GM21390 (cell line): ENCODE measurements around the gene ARHGAP15.

Source experiments
- ATAC-seq: cut with Tn5 transposase; IDR thresholded peaks from one replicate; pipeline ENCODE4 v1.9.1; 2021; ENCODE audit not compliant: unreplicated experiment

ARHGAP15 gene

DNA sequence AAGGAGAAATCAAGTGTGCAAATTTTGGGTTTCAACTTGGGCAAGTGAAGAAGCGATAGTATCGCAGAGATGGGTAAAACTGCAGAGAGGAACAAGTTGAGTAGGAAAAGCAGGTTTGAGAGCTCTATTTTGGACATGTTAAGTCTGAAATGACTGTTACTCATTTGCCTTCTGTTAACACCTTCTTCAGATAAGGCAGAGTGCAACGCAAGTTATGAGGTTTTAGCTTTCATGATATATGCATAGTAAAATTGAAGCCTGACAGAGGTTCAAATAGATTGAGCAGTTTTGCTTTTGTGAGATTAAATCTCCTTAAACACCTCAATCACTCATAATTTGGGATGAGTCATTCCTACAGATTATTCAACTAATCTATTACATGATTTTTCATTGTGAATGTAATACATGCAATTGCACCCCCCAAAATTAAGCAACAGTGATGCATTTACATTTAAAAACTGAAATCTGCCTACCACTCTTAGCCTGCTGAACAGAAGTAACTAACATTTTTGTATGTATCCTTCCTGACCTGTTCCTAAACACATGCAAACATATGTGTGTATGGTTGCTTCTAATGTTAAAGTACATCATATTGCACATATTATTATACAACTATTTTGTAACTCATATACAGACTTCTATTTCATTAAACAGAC is 575.4 kb downstream of the ARHGAP15 start:
- peak; percentile 87 for ATAC-seq

DNA sequence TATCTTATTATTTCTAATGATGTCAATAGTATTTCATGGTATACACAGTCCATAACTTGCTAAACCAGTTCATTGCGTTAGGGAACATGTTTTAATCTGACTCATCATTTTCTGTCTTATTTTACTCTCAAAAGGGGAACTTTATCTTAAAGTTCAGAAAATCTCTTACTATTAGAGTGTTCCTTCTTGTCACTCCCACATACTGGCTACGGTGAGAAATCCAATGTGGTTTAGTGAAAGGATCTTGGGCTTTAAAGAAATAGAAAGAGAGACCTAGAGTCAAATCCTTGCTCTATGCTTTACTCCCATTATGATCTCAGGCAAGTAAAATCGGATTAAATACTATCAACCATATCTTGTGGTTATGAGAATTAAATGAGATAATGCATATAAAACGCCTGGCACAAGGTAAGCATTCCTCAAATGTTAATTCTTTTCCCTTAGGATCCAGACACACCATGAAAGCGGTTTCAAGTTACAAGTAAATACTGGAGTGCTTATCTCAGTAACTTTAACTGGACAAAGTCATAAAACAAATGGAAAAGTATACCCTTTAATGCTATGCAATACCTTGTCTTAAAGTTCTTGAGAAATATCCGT is 576.0 kb downstream of the ARHGAP15 start:
- ATAC-seq = no peak

DNA sequence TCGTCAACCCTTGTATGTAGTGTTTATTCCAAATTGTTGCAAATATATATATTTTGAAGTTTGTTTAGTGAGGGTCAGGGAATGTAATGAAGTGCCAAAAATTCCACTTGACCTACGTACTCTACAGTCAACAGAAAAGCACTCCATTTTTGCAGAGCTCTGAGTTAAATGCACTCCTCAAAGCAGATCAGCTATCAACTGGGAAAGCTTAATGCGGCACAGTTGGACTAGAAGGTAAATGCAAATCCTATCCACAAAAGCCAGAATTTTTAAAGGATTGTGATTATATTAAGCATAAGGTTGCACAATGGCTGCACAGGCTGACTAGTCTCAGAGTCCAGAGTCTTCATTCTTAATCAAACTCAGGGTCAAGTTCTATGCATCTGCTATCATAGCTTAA is 577.1 kb downstream of the ARHGAP15 start:
- ATAC-seq = no peak

DNA sequence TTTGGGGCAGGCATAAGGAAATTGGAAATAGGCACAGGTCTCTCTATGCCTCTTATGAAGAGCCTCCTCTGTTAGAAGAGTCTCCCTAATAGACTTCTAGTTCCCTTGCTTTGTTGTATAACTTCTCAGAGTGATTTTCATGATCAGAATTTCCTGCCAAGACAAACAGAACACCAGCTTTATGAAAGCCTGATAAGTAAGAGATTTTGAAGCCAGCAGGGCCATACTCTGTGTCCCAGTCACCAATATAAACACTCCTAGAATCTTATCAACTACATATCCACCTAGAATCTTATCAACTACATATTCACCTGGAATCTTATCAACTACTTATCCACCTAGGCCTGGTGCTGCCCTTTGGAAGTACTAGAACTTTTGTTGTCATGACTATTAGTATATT is 579.5 kb downstream of the ARHGAP15 start:
- no peak for ATAC-seq

DNA sequence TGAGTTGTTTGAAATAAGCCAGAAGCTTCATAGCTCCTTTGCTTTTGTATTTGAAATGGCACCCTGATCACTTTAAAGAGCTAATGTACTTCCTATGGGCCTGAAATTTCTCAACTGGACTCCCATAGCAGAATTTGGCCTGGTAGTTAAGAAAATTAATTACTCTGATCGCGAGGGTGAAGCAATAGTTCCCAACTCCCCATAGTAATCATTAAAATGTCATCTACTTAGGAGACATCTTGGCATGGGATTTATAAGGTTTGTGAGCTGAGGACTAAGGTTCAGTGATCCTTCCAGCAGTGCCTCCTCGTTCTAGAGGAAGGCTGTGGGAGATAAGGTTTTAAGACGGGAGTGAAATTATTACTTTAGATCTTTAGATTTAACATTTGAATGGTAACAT is 581.0 kb downstream of the ARHGAP15 start:
- no peak for ATAC-seq

DNA sequence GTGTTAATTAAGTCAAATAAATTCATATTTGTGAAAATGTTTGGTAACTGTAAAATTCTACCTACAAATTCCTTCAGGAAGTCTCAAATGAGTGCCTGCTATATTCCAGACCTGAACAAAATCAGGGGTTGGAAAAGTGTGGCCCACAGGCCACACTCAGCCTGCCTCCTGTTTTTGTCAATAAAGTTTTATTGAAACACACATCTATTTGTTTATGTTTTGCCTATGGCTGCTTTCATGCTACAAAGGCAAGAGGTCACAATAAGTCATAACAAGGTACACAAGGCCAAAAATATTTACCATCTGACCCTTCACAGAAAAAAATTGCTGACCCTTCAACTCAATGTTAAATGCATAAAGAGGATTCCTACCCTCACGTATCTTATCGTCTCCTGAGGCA is 581.7 kb downstream of the ARHGAP15 start:
- no peak for ATAC-seq

DNA sequence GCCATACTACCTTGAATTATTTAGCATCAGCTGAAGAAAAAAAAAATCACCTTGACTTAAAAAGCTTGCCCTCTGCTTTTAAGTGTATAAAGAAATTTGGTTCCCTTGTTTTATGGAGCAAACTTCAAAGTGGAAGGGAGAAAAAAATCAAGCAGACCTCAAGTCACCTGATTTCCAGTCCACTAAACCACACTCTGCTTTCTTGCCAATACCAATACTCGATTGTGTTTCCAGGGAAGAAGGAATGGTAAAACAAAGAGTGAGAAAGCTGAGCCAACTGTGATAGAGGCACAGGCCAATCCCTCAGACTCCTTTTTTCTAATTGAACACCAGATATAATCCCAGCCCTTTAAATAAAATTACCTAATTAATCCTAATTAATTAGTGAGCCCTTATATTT is 587.3 kb downstream of the ARHGAP15 start:
- ATAC-seq = no peak

DNA sequence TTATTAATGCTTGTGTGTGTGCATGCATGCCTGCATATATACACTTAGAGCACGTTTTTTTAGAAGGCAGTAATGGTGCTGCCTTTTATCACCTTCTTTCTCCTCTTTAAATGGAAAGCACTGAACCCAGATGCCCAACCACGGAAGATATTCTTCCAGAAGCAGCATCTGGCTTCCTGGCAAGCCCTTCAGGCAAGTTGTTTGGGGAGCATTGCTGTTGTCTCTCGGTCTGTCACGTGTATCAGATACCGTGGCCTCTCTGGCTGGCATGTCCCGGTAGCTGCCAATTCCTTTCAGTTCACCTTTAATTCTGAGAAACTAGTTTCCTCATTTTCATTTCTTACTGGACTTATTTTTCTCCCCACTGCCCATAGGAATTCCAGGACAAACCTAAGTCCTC is 587.8 kb downstream of the ARHGAP15 start:
- ATAC-seq = no peak

DNA sequence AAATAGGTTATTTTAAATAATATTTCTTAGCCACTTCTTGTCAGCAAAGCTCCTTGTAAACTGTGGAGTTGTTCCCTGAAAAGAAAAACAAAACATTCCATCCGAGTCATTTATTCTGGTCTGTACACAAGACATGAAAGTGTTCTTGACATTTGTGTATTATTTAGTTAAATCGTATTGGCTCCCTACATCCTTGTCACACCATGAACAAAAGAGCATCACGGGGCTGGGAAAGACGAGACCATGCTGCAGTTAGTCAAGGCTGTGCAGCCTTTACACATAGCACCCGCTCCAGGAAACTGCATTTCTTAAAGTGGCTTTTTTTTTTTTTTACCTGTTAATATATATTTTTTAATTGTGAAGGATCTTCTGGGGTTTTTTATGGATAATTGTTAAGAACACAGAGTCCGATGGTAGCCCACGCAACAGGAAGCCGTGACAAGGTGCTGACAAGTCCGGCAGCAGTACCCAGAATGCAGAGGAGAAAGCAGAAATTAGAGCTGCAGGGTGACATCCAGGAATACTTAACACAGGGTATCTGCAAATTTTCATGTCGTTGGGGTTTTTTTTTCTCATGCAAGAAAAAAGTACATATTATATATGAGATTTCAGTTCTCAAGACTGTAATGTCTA is 588.4 kb downstream of the ARHGAP15 start:
- ATAC-seq = no peak

DNA sequence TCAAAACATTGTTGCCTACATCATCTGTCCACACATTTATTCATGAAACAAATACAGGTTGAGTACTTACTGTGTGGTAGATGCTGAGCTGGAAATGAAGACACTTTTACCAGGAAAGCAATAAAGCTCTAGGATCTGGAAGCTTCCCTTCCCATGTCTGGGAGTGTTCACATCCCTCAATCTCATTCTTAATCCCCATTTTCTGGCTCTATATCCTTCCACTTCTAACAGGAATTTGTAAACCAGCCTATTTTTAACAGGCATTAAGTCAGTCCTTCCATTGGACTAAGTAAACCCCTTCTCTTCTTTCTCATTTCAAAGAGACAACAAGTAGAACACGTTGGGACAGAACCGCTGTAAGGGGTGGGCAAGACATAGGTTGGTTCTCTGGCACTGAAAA is 589.5 kb downstream of the ARHGAP15 start:
- no peak for ATAC-seq

DNA sequence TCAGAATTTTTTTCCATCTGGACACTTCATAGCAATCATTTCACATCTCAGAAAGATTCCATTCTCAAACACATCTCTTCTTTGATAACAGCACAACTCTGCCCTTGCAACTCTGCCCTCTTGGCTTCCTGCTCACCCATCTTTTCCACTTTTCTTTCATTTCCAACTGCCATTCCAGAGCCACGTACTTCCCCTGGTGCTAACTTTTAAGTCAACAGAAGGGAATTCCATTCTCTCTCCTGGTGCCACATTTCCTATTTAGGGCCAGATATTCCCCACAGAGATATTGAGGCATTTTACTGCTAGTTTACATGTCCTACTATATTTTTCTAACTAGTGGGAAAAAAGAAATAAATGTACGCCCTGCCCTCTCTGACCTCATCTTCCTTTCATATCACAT is 590.2 kb downstream of the ARHGAP15 start:
- no peak for ATAC-seq

DNA sequence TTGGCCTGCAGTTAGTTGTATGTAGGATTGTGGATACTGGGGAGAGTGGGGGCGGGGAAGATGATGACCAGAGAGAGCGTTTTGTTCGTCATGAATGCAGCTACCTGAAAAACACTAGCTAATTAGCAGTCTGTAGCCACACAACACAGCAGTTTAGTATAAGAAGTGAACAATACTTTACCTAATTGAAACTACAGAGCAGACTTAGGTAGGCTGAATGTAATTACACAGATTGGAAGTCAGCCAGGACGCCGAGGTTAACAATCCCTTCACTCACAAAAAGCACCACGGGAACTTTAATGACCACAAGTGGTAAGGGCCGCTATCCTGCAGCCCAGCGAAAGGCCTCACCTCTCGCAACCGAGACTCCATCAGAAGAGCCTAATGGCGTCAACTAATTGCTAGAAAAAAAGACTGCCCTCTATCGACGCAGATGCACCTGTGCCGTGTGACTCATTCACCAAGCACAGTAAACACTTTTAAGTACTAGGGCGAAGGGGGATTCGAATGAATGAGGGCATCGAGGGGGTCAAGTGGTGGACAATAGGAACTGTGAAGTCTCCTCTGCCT is 591.0 kb downstream of the ARHGAP15 start:
- no peak for ATAC-seq

DNA sequence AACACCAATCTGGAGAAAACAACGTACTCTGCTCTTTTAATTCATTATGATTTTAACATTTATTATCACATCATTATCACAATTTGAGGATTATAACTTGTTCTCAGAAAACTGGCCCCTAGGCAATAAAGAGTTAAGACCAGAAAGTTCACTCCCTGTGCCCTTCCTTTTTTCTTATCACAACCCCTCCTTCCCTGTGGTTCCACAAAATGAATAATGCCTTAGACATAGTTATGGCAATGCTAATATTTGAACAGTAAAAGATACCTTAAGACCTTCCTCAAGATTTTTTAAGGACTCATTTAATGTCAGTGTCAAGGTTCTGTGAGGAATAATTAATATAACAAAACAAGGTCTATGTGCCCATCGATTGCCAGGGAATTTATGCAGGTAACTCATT is 596.2 kb downstream of the ARHGAP15 start:
- ATAC-seq = no peak

DNA sequence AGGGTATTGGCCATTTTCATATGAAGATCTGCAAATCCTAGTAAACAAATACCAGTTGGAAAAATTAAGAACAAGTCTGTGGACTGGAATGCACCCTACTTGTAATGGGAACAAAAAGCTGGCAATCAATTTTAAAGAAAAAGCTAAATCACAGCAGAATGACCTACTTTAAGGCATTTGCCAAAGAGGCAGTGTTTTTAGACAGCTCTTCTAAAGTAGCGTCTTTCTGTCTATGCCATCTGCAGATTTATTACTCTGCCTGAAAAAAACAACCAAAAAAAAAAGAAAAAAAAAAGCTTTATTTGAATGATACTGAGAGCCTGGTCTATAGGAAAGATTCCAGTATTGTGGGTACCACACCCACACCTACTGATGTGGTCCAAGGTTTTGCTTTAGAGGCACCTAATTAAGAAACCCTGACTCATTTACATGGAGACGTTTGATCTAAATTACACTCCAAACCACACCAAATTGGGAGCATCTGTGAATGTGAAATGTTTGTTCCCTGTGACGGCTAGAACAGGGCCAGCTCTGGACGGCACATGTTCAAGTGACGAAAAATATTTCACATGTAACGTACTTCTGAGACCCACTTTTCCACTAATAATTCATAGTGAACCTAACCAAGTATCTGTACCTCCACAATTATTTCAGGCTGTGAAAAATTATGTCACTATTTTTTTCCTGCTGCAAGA is 597.1 kb downstream of the ARHGAP15 start:
- ATAC-seq = no peak

DNA sequence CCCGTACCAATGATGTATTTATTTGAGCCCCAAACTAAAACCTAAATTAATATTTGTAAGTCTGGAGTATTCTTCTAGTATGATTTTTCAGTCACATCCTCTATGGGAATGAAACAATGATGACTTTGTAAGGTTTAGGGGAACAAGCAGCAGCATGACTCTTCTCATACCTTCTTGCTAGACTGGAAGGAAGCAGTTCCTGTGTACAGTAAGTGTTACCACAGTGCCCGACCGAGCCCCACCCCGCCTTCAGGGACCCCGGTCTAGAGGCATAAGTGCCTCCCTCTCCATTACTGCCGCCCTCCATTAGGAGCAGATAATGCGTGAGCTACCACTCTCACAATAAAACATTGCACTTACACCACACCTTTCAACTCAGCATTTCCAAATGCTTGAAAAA is 599.3 kb downstream of the ARHGAP15 start:
- ATAC-seq = no peak

DNA sequence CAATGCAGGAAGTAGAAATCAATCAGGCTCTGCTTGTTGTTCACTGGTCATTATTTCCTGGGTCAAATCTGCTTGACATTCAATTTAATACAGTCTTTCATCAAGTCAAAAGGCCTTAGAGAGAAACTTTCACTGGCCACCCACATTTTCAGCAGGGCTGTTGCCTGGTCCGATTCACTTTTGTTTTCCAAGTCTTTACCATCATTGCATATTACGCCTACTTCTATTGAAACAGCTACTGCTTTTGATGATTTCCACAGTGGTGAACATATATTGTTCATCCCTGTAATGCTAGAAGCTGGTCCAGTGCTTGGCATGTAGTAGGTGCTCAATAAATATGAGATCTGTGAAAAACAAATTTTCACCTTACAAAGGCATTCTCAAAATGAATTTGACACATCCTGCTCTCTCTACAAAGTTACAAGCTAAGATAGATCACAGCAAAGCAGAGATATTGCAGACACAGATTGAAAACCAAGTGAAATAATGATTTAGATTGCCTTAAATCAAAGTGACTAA is 600.1 kb downstream of the ARHGAP15 start:
- no peak for ATAC-seq

DNA sequence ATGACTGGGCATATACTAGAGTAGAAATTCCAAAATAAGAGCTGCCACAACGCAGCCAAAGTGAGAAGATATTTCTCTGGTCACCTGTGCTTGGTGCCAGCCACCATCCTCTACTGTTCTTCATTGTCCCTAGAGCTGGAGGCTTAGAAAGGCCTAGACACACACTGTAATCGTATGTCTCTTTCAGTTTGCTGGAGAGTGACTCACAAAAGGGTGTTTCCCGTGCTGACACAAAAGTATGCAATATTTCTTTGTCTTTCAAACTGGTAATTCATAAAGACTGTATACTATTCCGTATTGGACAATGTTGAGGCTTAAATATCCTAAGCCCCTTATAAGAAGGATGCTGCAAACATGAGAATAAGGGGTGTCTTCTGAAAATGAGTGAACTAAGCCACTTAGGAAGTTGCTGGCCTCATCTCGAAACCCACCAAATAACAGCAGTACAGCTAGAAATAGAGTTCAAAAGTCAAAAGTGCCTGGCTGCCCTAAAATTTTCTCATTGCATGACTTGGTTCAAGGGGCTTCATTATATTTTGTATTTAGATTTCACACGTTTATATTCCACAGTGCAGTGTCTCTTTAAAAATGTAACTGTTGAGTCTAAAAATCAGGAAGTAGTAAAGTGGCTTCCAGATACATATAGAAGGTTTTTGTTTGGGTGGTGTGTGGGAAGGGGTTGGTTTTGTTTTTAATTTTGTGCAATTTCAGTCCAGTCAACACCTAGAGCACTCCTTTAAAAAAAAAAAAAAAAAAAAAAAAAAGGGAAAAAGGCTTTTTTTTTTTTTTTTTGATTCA is 601.1 kb downstream of the ARHGAP15 start:
- peak; percentile 81 for ATAC-seq

DNA sequence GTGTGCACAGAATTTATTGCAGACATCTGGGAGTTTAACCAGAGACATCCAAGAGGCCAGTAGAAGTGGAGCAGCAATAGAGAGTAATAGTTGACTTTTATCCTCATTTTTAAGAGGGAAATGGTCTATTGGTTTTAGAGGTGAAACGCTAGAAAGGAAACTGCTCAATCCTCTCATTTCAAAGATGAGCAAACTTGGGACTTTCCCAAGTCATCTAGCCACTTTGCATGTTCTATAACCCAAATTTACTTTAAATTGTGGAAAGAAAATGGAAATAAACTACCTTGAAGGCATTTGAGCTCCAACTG is 601.7 kb downstream of the ARHGAP15 start:
- peak; percentile 35 for ATAC-seq

DNA sequence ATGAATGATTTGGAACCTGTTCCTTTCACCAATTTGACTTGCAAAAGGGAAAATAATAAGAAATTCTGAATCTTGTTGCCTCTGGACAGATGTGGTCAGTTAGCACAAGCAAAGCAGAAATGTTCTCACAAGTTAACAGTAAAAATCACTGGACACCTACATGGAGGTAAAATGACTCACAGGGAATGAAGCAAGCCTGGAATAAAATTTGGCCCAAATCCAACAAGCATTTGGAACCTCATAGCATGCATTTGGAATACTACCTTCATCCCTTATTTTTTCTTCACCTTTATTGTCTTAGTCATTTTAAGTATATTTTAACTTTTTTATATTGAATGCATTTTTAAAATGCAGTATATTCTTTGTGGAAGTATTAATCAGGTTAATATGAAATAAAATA is 602.9 kb downstream of the ARHGAP15 start:
- ATAC-seq = no peak

DNA sequence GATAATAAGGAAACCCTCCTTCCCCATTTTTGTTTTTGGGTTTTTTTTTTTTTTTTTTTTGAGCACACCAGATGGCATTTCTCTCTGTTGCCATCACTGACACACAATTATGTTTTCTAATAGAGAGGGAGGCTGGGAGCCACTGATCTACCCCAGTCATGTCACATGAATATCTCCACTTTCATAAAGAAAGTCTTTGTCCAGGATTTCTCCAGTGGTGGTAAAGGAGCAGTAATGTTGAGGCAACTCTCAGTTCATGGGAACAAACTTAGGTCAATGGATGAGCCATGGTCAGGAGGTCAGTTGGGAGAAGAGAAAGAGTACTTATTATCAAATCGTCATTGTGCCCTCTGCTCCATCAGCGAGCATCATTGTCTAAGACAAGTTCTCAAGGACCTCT is 603.7 kb downstream of the ARHGAP15 start:
- no peak for ATAC-seq

DNA sequence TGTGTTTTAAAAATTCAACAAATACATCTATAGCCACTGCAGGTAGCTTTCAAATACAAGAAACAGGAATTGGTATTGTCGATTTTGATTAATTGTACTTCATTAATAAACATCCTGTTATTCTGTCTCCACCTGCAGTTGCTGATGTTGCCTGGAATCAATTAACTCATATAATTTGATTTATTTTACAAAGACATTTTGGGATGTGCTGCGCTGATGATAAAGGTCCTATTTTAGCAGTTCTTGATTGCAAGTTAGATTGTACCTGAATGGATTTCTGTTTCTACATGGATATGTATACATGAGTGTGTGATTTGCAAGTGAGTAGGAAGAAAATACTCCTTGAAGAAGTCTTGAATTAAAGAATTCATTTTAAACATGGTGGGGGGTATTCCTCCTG is 605.3 kb downstream of the ARHGAP15 start:
- ATAC-seq = no peak
